ENCODE data around the gene GCC2. TPM values are rescaled to one million over a fixed set of nuclear protein-coding genes. Genes with fewer than 3 reads are reported as not detected.

GCC2 gene
- polyA plus RNA-seq, 1 of the 3 experiments (the other 2 are of a cell fraction), result 4.5 TPM

DNA sequence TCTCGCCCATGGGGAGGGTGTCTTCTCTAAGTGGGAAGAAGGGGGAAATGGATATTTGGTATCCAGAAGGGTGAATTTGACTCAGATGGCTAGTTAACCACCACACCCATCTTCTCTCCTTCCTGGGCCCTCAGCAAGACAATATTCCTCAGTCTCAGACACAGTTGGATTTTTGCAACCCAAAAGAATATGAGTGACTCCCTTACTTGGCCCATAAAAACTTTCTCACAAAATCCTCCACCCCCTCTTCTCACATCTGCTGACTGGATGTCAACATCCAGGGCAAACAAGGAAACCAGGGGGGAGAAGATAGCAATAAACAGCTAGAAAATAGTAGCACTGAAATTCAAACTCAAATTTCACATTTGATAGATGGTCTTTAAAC is 35.3 kb upstream of the GCC2 start:
- Histone ChIP-seq H3K4me2 (no peak overlapping the region), H3K79me2 (ENCODE audit: insufficient read depth) (no peaks in the 10 kb centered on the region), H3K27ac (ENCODE audit: low read depth in 2 of 2, low read length in 1 of 2) (peak overlapping the region in 1 of 2 experiments; percentile 71; a peak in 2 of 4 replicates), H3K4me3 (ENCODE audit: low read depth in 2 of 2, low read length in 1 of 2) (no peak overlapping the region), H4K20me1 (ENCODE audit: insufficient read depth) (no peaks in the 10 kb centered on the region), H3K9ac (no peak overlapping the region), H2AFZ (ENCODE audit: low read depth) (no peak overlapping the region), H3K4me1 (ENCODE audit: control insufficient read depth in 1 of 2, insufficient read depth in 2 of 2, low read depth in 1 of 2, low read length in 1 of 2) (no peaks in the 10 kb centered on the region), H3K36me3 (replicated peaks in 1 of 2; ENCODE audit: control insufficient read depth in 1 of 2, insufficient read depth in 2 of 2, low read length in 1 of 2) (no peaks in the 10 kb centered on the region), H3K27me3 (ENCODE audit: insufficient read depth) (no peaks in the 10 kb centered on the region), H3F3A (replicated peaks; ENCODE audit: insufficient read depth) (peaks cover 7% of the 10 kb centered on the region), H3K9me2 (no peaks in the 10 kb centered on the region), H3K9me3 (no peaks in the 10 kb centered on the region)
- no peak for DNase-seq
- 100% methylated on average over 1 of the region's 1 CpG for WGBS (ENCODE audit: low lambda C conversion rate)
- no peak for TF ChIP-seq TCF12 (IDR thresholded peaks at IDR 0.05)
- ChIA-PET POLR2A (no interaction called here), CTCF (no interaction called here)

DNA sequence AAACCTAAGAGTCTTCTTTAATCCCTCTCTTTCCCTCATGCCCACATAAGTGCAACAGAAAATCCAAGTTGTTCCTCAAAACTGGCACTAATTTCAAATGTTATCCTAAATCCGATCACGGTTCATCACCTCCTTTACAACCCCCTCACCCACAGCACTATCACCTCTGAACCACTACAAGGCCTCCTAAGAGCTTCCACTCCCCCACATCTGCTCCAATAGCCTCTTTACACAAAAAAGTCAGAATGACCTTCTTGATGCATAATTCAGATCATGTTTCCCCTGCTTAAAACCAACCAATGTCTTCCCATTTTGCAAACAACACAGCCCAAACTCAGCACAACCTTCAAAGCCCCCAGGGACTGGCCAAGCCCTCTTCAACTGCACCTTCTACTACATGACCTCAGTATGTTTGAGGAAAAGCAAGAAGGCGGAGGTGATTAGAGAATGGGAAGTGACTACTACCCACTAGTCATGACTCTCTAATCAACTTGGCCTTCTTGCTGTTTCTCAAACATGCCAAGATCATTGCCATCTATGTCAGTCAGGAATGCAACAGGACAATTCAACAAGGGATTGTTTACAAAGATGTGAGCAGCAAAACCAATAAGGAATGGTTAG is 34.6 kb upstream of the GCC2 start:
- POLR2A ChIA-PET, result no interaction called here
- Histone ChIP-seq H3K4me3 (ENCODE audit: low read depth in 2 of 2, low read length in 1 of 2) (no peak overlapping the region), H3K27me3 (ENCODE audit: insufficient read depth) (no peaks in the 10 kb centered on the region), H4K20me1 (ENCODE audit: insufficient read depth) (no peaks in the 10 kb centered on the region), H3F3A (replicated peaks; ENCODE audit: insufficient read depth) (peaks cover 7% of the 10 kb centered on the region), H3K36me3 (replicated peaks in 1 of 2; ENCODE audit: control insufficient read depth in 1 of 2, insufficient read depth in 2 of 2, low read length in 1 of 2) (no peaks in the 10 kb centered on the region), H3K4me2 (no peak overlapping the region), H2AFZ (ENCODE audit: low read depth) (no peak overlapping the region), H3K4me1 (ENCODE audit: control insufficient read depth in 1 of 2, insufficient read depth in 2 of 2, low read depth in 1 of 2, low read length in 1 of 2) (no peaks in the 10 kb centered on the region), H3K79me2 (ENCODE audit: insufficient read depth) (no peaks in the 10 kb centered on the region), H3K9me3 (no peaks in the 10 kb centered on the region), H3K9me2 (no peaks in the 10 kb centered on the region), H3K9ac (no peak overlapping the region), H3K27ac (ENCODE audit: low read depth in 2 of 2, low read length in 1 of 2) (no peak overlapping the region)
- TF ChIP-seq, protein P1, sequence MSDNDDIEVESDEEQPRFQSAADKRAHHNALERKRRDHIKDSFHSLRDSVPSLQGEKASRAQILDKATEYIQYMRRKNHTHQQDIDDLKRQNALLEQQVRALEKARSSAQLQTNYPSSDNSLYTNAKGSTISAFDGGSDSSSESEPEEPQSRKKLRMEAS (IDR thresholded peaks at IDR 0.05; ENCODE audit: low read depth), result no peak
- TF ChIP-seq EZH2phosphoT487 (IDR thresholded peaks at IDR 0.05; ENCODE audit: borderline replicate concordance, low read depth) (no peak), FOSL2 (IDR thresholded peaks at IDR 0.05; ENCODE audit: borderline replicate concordance, low read depth) (no peak)
- WGBS (ENCODE audit: low lambda C conversion rate), result 90% methylated on average over 3 of the region's 3 CpGs
- CTCF ChIA-PET, result no interaction called here
- no peak for DNase-seq

DNA sequence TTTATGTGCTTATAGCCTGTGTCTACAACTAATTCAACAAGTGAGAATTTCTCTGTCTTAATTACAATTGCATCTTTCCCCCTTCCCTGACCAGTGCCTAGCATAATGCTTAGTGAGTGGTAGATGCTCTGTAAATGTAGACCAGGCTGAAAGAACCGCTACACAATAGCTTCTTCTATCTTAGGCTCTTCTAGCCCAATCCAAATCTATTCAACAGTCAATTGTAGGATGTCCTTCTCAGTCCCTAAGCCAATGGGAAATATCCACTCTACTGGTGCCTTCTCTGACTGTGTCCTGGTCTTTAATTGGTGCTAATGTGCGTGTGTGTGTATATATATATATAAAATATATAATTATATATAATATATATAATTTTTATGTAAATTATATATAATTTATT is 34.1 kb upstream of the GCC2 start:
- DNase-seq, result no peak
- H3K9me2 ChIP-seq, result no peaks in the 10 kb centered on the region
- no peak overlapping the region for H2AFZ ChIP-seq (ENCODE audit: low read depth)
- no peaks in the 10 kb centered on the region for H4K20me1 ChIP-seq (ENCODE audit: insufficient read depth)
- H3F3A ChIP-seq (replicated peaks; ENCODE audit: insufficient read depth), result peaks cover 7% of the 10 kb centered on the region
- no peaks in the 10 kb centered on the region for H3K36me3 ChIP-seq (replicated peaks in 1 of 2; ENCODE audit: control insufficient read depth in 1 of 2, insufficient read depth in 2 of 2, low read length in 1 of 2)
- no peak overlapping the region for H3K4me2 ChIP-seq
- WGBS (ENCODE audit: low lambda C conversion rate), result 92% methylated on average over 2 of the region's 2 CpGs
- H3K9ac ChIP-seq, result no peak overlapping the region
- H3K4me1 ChIP-seq (ENCODE audit: control insufficient read depth in 1 of 2, insufficient read depth in 2 of 2, low read depth in 1 of 2, low read length in 1 of 2), result no peaks in the 10 kb centered on the region
- no peak overlapping the region for H3K27ac ChIP-seq (ENCODE audit: low read depth in 2 of 2, low read length in 1 of 2)
- H3K4me3 ChIP-seq (ENCODE audit: low read depth in 2 of 2, low read length in 1 of 2), result no peak overlapping the region
- H3K79me2 ChIP-seq (ENCODE audit: insufficient read depth), result no peaks in the 10 kb centered on the region
- no peaks in the 10 kb centered on the region for H3K9me3 ChIP-seq
- H3K27me3 ChIP-seq (ENCODE audit: insufficient read depth), result no peaks in the 10 kb centered on the region
- CTCF ChIA-PET, result no interaction called here
- POLR2A ChIA-PET, result no interaction called here
- TF ChIP-seq POLR2AphosphoS5 (IDR thresholded peaks at IDR 0.05; ENCODE audit: low read depth, low read length) (no peak), FOXM1 (IDR thresholded peaks at IDR 0.05; ENCODE audit: low read depth) (no peak), EP300 (IDR thresholded peaks at IDR 0.05; ENCODE audit: borderline replicate concordance in 1 of 2, low read depth in 1 of 2, low read length in 1 of 2) (no peak), RAD21 (IDR thresholded peaks at IDR 0.05; ENCODE audit: low read length) (no peak), YY1 (IDR thresholded peaks at IDR 0.05; ENCODE audit: low read depth) (no peak), TAF1 (IDR thresholded peaks at IDR 0.05; ENCODE audit: borderline replicate concordance, low read depth, low read length) (no peak), SMC3 (IDR thresholded peaks at IDR 0.05; ENCODE audit: low read depth, low read length) (no peak), RXRA (IDR thresholded peaks at IDR 0.05; ENCODE audit: borderline replicate concordance, low read depth) (no peak), JUND (IDR thresholded peaks at IDR 0.05) (no peak), EZH2phosphoT487 (IDR thresholded peaks at IDR 0.05; ENCODE audit: borderline replicate concordance, low read depth) (no peak), GABPA (IDR thresholded peaks at IDR 0.05; ENCODE audit: low read depth) (no peak), CHD2 (IDR thresholded peaks at IDR 0.05; ENCODE audit: low read length, partially characterized antibody) (no peak), SIN3A (IDR thresholded peaks at IDR 0.05; ENCODE audit: borderline replicate concordance, low read depth, low read length) (no peak), ELF1 (IDR thresholded peaks at IDR 0.05) (no peak), NRF1 (IDR thresholded peaks at IDR 0.05; ENCODE audit: low read depth, low read length) (no peak)
- TF ChIP-seq, protein P1 (IDR thresholded peaks at IDR 0.05; ENCODE audit: low read depth), result no peak
- TF ChIP-seq, protein P2, sequence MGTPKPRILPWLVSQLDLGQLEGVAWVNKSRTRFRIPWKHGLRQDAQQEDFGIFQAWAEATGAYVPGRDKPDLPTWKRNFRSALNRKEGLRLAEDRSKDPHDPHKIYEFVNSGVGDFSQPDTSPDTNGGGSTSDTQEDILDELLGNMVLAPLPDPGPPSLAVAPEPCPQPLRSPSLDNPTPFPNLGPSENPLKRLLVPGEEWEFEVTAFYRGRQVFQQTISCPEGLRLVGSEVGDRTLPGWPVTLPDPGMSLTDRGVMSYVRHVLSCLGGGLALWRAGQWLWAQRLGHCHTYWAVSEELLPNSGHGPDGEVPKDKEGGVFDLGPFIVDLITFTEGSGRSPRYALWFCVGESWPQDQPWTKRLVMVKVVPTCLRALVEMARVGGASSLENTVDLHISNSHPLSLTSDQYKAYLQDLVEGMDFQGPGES (IDR thresholded peaks at IDR 0.05; ENCODE audit: low read depth, low read length), result no peak
- TF ChIP-seq, protein P3, sequence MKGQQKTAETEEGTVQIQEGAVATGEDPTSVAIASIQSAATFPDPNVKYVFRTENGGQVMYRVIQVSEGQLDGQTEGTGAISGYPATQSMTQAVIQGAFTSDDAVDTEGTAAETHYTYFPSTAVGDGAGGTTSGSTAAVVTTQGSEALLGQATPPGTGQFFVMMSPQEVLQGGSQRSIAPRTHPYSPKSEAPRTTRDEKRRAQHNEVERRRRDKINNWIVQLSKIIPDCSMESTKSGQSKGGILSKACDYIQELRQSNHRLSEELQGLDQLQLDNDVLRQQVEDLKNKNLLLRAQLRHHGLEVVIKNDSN (IDR thresholded peaks at IDR 0.05; ENCODE audit: borderline replicate concordance, low read depth), result no peak
- TF ChIP-seq, protein P4, sequence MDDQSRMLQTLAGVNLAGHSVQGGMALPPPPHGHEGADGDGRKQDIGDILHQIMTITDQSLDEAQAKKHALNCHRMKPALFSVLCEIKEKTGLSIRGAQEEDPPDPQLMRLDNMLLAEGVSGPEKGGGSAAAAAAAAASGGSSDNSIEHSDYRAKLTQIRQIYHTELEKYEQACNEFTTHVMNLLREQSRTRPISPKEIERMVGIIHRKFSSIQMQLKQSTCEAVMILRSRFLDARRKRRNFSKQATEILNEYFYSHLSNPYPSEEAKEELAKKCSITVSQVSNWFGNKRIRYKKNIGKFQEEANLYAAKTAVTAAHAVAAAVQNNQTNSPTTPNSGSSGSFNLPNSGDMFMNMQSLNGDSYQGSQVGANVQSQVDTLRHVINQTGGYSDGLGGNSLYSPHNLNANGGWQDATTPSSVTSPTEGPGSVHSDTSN (IDR thresholded peaks at IDR 0.05), result no peak

All from SK-N-SH (cell line).